NCI-H2196 treated with DMSO at 0.1 percent for 48 hours (cell line): ENCODE results near the gene JPH3.

Experiments used
- DNase-seq: peaks from one replicate; lab custom pipeline; 2025; ENCODE audit not compliant: unreplicated experiment; lab: John Stamatoyannopoulos, UW

Gene JPH3

DNA sequence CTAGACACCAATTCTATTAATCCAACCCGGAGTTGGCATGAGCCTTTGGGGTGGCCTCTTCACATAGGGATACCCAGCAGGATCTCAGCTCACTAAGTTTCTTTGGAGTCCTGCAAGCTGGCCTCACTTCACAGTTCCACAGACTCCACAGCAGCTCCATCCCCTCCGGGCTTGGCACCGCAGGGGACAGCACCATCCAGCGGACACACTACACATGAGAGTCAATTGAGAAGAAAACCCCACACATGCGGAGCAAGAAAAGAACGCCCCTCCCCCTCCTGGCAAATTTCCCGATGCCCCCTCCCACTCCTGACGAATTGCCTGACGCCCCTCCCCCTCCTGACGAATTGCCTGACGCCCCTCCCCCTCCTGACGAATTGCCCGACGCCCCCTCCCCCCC lies 132.3 kb downstream of the JPH3 start:
- DNase-seq, result no peak

DNA sequence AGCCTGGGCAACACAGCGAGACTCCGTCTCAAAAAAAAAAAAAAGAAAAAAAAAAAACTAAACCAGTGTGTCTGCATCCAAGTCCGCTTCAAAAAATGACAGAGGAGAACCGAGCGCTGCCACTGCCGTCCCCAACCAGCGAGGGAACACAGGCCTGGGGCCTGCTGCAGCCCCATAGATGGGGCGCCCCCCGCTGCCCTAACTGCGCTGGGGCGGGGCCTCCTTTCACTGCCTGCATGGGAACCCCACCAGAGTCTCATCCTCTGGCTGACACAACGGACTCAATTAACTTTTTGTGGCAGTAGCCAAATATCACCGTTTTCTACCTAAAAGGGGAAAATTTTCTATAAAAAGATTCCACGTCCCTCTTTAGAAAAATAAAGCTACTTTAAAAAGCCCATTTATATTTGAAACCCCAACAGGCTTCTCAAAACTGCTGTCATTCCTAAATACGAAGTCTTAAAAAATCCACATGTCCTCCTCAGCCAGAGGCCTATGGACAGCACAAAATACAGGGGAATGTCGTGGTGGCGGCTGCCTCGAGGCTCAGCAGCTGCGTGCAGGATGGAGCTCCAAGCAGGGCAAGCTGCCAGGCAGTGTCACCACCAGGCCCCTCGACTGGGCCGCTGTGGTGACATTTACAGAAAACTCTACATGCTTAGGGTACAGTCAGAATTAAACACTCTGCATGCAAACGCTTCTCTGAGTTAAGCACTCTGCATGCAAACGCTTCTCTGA lies 133.1 kb downstream of the JPH3 start:
- DNase-seq, result no peak

DNA sequence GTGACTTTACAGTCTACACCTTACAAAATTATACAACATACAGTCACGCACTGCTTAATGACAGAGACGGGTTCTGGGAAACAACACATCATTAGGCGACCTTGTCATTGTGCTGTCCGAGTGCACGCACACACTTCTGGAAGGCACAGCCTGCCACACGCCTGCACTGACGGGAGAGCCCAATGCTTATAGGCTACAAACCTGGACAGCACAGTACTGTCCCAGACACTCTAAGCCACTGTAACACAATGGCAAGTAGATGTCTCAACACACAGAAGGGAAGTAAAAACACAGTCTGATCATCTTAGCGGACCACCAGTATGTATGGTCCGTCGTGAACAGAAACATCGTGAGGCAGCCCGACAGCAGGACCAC lies 133.7 kb downstream of the JPH3 start:
- no peak for DNase-seq

DNA sequence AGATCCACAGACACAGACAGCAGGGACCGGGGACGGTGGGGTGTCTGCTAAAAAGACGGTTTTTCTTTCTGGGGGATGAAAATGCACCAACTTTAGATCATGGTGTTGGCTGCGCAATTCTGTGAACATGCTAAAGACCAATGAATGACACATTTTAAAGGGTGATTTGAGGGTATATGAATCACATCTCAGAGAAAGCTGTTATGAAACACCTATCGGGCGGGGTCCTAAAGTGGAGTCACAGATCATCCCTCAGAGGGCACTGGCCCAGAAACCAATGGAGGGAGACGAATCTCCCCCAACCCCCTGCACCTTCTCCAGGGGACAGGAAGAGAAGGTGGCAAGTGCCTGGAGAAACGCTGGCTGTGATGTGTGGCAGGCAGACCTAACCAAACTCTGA lies 137.5 kb downstream of the JPH3 start:
- no peak for DNase-seq

DNA sequence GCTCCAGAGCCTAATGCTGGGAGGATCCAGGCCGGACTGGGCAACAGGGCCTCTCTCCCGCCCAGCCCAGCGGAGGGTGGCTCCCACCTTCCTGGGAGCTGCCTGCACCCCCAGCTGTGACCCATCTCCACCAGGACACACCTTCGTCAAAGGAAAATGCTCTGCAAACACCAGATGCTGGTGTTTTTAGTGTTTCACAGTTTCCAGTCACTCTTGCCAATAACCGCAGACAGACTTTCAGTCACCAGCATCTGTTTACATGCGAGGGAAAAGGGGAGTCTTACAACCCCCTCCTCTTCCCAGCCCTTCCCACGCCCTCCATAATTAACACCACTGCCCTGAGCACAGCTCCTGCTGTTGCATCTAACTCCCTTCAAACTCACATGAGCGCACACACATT lies 138.1 kb downstream of the JPH3 start:
- no peak for DNase-seq

DNA sequence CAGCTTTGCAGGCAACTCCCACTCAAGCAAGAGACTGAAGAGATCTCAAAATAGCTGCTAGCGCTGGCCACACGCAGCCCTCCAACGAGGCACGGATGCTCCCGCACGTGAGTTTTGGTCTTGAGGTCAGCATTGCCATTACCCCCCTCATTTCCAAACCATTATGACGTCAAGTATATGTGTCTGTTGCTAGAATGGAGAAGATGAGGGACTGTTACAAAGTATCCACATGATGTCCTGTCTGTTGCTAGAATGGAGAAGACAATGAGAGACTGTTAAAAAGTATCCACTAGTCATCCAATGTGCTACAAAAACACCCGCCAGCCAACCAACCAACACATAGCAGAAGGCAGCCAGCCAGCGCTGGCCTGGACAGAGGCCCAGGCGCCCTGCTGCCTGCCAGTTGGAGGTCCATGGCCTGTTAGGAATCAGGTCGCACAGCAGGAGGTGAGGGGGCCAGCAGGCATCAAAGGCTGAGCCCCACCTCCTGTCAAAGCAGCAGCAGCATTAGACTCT lies 138.7 kb downstream of the JPH3 start:
- DNase-seq, result no peak

DNA sequence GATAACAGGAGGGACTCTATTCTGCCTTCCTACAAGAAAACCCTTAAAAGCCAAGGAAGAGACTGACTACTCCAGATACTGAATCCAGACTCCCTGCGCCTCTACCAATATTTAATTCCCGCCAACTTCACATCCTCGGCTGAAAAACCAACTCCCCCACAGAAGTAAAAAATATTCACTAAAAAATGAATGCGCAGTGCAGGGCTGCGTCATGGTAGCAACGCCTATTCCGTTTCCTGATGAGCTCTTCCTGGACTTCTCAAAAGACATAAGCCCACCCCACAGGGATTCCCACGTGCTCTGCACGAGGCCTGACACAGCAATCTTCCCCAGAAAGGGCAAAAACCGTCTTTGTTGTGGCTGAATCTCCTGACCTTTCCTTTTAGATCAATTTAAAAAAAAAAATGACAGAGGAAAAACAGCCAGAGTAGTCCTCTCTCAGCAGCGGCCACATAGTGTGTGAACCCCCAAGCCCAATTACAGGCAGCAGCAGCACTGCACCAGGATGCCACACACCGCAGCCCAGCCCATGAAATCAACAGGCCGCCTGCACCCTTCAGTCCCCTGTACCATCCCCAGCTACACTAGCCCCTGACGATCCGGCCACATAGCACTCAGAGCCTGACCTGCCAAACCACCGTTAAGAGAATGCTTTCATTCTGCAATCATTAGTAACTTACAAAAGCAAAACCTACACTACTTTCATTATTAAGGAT lies 139.6 kb downstream of the JPH3 start:
- DNase-seq, result no peak

DNA sequence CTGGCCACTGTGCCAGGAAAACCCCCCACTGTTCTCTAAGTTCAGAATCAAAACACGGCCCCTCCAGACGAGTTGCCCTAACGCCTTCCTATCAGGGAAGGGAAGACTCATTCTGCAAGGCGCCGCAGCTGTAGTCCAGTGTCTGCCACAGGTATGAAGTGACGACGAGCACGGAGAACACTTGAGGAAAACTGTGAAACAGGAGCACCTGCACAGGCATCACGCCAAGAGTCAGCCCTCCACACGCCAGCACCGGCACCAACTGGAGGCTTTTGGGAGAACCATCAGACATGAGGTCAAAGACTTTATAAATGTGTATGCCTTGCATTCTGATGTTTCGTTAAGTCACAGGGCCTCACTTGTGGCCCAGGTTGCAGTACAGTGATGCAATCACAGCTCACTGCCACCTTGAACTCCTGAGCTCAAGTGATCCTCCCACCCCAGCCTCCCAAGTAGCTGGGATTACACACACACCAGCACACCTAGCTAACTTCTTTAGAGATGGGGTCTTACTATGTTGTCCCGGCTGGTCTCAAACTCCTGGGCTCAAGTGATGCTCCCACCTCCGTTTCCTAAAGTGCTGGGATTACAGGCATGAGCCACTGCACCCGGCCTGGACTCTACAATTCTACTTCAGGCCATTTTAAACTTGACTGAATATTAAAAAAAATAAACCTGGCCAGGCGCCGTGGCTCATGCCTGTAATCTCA lies 140.6 kb downstream of the JPH3 start:
- no peak for DNase-seq

DNA sequence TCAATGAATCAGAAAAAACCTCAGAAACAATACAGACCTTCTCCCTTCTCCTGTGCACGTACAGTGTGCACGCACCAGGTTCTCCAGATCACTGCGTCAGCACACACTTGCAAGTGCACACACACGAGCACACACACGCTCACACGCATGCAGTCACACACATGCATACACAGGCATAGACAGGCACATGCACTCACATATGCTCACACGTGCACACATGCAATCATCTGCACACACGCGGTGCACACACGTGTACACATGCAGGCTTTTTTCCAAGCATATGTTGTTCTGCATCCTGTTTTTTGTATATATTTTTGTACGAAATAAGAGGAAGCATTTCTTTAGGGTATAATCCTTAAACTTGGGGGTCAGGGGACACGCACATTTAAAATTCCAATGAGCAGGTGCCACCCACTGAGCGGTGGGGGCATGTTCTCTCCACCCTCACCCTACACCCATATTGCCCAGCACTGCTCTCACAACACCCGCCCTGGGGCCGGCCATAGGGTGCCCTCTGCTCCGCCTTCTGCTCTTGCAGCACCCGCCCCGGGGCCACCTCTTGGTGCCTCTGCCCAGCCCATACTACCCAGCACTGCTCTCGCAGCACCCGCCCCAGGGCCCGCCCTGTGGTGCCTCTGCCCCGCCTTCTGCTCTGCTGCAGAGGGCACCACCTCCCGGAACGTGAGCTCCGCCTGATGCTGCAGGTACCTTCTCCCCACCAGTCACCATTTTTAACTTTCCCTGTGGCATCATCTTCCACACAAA lies 142.6 kb downstream of the JPH3 start:
- no peak for DNase-seq

DNA sequence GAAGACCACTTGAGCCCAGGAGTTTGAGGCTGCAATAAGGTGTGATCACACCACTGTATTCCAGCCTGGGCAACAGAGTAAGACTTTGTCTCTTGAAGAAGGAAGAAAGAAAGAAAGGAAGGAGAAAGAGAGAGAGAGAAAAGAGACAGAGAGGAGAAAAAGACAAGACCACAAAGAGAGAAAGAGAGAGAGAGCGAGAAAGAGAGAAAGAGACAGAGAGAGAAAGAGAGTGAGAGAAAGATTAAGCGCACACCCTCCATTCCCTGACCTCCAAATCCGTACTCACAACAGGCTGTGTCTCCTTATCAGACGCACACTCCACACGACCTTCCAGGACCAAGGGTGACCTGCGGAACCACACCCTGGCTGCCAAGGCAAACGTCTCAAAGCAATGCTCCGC lies 143.9 kb downstream of the JPH3 start:
- DNase-seq, result no peak
